Measurements from ENCODE around the gene RPAP3.

DNA sequence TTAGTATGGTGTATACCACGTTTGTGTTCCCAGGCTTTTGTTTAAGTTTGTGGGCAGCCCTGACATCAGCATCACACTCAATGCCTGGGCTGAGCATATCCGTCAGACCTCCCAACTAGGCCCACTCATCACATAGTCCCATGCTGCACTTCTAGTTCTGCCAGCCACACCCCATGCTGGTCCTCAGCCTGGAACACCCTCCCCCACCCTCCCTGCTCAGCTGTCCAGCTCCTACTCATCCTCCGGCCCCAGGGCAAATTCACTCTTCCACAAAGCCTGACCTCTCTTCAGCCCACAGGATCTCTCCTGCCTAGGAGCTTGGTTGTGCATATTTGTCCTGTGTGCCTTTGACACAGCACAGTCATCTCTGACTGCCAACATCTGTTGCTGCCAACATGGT, 23.4 kb upstream of the RPAP3 start:
- TF ChIP-seq, protein P1, sequence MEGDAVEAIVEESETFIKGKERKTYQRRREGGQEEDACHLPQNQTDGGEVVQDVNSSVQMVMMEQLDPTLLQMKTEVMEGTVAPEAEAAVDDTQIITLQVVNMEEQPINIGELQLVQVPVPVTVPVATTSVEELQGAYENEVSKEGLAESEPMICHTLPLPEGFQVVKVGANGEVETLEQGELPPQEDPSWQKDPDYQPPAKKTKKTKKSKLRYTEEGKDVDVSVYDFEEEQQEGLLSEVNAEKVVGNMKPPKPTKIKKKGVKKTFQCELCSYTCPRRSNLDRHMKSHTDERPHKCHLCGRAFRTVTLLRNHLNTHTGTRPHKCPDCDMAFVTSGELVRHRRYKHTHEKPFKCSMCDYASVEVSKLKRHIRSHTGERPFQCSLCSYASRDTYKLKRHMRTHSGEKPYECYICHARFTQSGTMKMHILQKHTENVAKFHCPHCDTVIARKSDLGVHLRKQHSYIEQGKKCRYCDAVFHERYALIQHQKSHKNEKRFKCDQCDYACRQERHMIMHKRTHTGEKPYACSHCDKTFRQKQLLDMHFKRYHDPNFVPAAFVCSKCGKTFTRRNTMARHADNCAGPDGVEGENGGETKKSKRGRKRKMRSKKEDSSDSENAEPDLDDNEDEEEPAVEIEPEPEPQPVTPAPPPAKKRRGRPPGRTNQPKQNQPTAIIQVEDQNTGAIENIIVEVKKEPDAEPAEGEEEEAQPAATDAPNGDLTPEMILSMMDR (IDR thresholded peaks at IDR 0.05), result no peak
- no peak for TF ChIP-seq POLR2A (IDR thresholded peaks at IDR 0.05)

Measured in ovary (tissue), 3 donors.